Activated naive CD8-positive, alpha-beta T cell treated with anti-CD3 and anti-CD28 coated beads, Interleukin-2, amount 10 ng/mL, durations not matched to agents 7 days and 5 days (primary cell): ENCODE data around the gene RASGRP4. TPM values are rescaled to one million over a fixed set of nuclear protein-coding genes. Genes with fewer than 3 reads are reported as not detected.
"Not testable (repeated sequence)": the region's sequence is repeated elsewhere in the genome, so short reads cannot be mapped to it uniquely, and the experiment has no call there.

Source experiments
- ATAC-seq: fragments of 150-1000 bp; cut with Tn5 transposase; one replicate; pipeline ENCODE4 v1.10.0; 2021; ENCODE audit warnings: low read depth, moderate library complexity
- POLR2A ChIA-PET: fragments of 350-600 bp; sonication (Branson Sonifier 250); formaldehyde crosslinking; loops from one replicate; lab custom pipeline; 2021; ENCODE audit warnings: antibody characterized with exemption; lab: Charles Lee
- DNase-seq: peaks from one replicate; pipeline ENCODE4 v3.0.0; 2021
- H3K27ac Mint-ChIP-seq: one replicate; pipeline ENCODE4 v1.8.0; 2022; ENCODE audit warnings: mild to moderate bottlenecking, mixed read lengths
- H3K27me3 Mint-ChIP-seq: one replicate; pipeline ENCODE4 v1.8.0; 2022; ENCODE audit warnings: mild to moderate bottlenecking, moderate library complexity, mixed read lengths
- H3K36me3 Mint-ChIP-seq: one replicate; pipeline ENCODE4 v1.8.0; 2021; ENCODE audit warnings: mild to moderate bottlenecking, mixed read lengths
- H3K4me1 Mint-ChIP-seq: one replicate; pipeline ENCODE4 v1.8.0; 2021; ENCODE audit warnings: mixed read lengths
- H3K4me3 Mint-ChIP-seq: one replicate; pipeline ENCODE4 v1.8.0; 2022; ENCODE audit warnings: mild to moderate bottlenecking, moderate library complexity, mixed read lengths
- H3K9me3 Mint-ChIP-seq: one replicate; pipeline ENCODE4 v1.8.0; 2021; ENCODE audit warnings: mixed read lengths
- total RNA-seq, 2 experiments: library from RNA; stranded (reverse); gene quantifications; one replicate each; pipeline ENCODE4 v1.2.3, GENCODE V29; 2021

The RASGRP4 gene
- total RNA-seq, 2 experiments from 2014 or later, result 0.31 to 0.80 TPM

DNA sequence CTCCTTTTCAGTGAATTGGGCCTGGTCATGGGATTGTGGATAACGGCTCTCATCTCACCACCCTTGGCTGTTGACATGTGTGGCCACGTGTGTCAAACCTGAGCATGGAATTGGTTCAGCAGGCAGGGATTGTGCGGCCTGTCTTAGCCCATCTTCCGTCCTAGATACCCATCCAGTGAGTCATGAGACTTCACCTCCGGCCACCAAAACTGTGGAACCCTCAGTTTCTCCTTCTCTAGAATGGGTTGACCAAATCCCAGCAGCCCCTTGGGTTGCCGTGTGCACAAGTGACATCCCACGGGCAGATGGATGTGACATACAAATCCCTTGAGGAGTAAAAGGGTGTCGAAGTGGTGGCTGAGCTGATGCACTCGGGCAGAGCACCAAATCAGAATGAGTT, 44.9 kb downstream of the RASGRP4 start:
- Mint-ChIP-seq H3K36me3 (peaks cover 32% of the 10 kb centered on the region), H3K27ac (no peak overlapping the region), H3K4me1 (peaks cover 9% of the 10 kb centered on the region), H3K9me3 (no peaks in the 10 kb centered on the region), H3K4me3 (no peak overlapping the region), H3K27me3 (no peaks in the 10 kb centered on the region)
- no peak for DNase-seq
- no peak for ATAC-seq
- POLR2A ChIA-PET, result interaction anchor here (1.2 kb wide), 1 partner anchor 14 kb away, joined by 5 read pairs; no protein-coding TSS in a partner anchor

DNA sequence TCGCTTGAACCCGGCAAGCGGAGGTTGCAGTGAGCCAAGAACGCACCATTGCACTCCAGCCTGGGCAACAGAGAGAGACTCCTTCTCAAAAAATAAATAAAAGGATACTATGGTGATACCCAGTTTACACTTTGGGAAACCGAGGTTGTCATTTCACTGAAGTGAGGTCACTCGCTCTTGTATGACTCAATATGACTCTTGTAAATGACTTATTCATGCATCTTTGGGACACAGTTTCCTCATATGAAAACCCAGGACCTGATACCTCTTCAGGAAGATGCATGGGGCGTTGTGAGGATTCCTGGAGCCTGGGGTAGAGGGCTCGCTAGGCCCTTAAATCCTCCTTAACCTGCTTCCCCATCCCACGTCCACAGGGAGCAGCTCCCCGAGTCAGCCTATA, 47.2 kb downstream of the RASGRP4 start:
- no peak for ATAC-seq
- Mint-ChIP-seq H3K27me3 (no peaks in the 10 kb centered on the region), H3K36me3 (peaks cover 32% of the 10 kb centered on the region), H3K4me3 (no peak overlapping the region), H3K27ac (no peak overlapping the region), H3K9me3 (no peaks in the 10 kb centered on the region), H3K4me1 (peaks cover 23% of the 10 kb centered on the region)
- POLR2A ChIA-PET, result no interaction called here
- no peak for DNase-seq

DNA sequence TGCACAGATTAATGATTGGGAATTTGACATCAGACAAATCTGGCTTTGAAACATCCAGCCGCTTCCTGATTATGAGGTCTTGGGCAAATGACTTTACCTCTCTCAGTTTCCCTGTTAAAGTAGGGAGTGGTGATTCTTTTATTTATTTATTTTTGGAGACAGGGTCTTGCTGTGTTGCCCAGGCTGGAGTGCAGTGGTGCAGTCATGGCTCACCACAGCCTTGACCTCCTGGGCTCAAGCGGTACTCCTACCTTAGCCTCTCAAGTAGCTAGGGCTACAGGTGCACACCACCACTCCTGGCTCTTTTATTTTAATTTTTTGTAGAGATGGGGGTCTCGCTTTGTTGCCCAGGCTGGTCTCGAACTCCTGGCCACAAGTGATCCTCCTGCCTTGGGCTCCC, 49.0 kb downstream of the RASGRP4 start:
- ATAC-seq (no peak), DNase-seq (no peak)
- peaks cover 28% of the 10 kb centered on the region for H3K36me3 Mint-ChIP-seq
- H3K9me3 Mint-ChIP-seq, result no peaks in the 10 kb centered on the region
- peaks cover 23% of the 10 kb centered on the region for H3K4me1 Mint-ChIP-seq
- no peak overlapping the region for H3K27ac Mint-ChIP-seq
- POLR2A ChIA-PET, result interaction anchor here (1.0 to 1.5 kb wide), 2 partner anchors 11 to 17 kb away, joined by 3 to 4 read pairs; partner anchors contain the start of gene GGN
- H3K4me3 Mint-ChIP-seq, result no peak overlapping the region
- peaks cover 2% of the 10 kb centered on the region for H3K27me3 Mint-ChIP-seq

DNA sequence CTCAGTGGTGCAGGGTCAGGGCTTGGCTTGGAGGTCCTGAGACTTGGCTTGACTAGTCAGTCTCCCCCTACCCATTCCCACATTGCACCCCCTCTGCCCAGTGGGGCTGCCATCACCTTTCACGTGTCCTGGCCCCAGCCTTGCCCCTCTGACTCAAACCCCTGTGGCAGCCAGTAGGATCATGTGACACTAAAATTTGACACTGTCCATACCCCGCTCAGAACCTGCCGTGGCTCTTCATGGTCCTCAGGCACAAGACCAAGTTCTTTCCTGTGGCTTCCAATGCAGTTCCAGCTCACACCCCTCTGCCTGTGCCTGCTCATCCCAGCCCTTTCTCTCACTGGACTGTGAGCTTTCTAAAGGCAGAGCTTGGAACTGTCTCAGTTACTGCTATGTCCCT, 49.4 kb downstream of the RASGRP4 start:
- Mint-ChIP-seq H3K27me3 (peaks cover 2% of the 10 kb centered on the region), H3K4me1 (peaks cover 23% of the 10 kb centered on the region), H3K9me3 (no peaks in the 10 kb centered on the region), H3K27ac (peak overlapping the region; percentile 37), H3K4me3 (peak overlapping the region; percentile 99), H3K36me3 (peaks cover 24% of the 10 kb centered on the region)
- no peak for ATAC-seq
- POLR2A ChIA-PET, result interaction anchor here (1.1 kb wide), 1 partner anchor 11 kb away, joined by 5 read pairs; the partner anchor contains the start of gene GGN
- no peak for DNase-seq

DNA sequence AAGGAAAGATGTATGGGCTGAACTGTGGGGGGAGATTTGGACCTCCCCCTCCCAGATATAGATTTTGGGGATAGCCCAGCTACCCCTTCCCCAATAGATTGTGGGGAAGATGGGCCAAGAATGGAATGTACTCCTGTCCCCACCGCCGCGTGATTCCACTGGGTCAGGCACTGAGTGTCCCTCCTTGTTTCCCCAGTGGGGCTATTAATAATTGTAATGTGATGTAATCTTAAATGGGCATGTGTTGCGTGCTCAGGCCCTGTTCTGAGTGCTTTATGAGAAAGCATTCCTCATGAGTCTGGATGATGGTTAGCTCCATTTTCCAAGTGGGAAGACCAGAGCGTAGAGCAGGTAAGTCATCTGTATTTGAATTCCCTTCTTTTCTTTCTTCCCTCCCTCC, 50.3 kb downstream of the RASGRP4 start:
- no peak overlapping the region for H3K27ac Mint-ChIP-seq
- peak overlapping the region; percentile 99 for H3K4me3 Mint-ChIP-seq
- H3K9me3 Mint-ChIP-seq, result no peaks in the 10 kb centered on the region
- POLR2A ChIA-PET, result interaction anchor here (1.1 to 2.1 kb wide), 2 partner anchors 8 to 12 kb away, joined by 5 to 7 read pairs; partner anchors contain the start of gene GGN
- no peak for ATAC-seq
- DNase-seq, result no peak
- H3K4me1 Mint-ChIP-seq, result peaks cover 23% of the 10 kb centered on the region
- peaks cover 20% of the 10 kb centered on the region for H3K36me3 Mint-ChIP-seq
- H3K27me3 Mint-ChIP-seq, result peaks cover 2% of the 10 kb centered on the region

DNA sequence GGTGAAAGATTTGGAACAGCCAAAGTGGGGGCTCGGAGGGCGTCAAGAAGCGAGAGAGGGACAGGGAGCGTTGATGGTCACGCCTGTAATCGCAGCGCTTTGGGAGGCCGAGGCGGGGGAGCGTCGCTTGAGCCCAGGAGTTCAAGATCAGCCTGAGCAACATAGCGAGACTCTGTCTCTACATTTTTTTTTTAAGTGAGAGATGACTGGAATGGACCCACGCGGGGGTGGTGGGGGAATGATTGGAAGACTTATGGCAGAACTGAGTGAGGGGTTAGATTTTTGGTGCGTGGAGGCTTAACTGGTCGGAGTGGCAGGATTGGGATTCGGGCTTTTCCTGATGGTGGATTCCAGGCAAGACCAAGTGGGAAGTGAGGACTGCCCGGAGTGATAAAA, 50.9 kb downstream of the RASGRP4 start:
- POLR2A ChIA-PET, result interaction anchor here (0.8 to 2.1 kb wide), 12 partner anchors 9 to 525 kb away, joined by 3 to 26 read pairs (median 6); partner anchors contain the start of genes CATSPERG, EIF3K, FAM98C and GGN
- peak overlapping the region; percentile 99 for H3K4me3 Mint-ChIP-seq
- no peak for ATAC-seq
- DNase-seq, result no peak
- H3K27me3 Mint-ChIP-seq, result peaks cover 2% of the 10 kb centered on the region
- H3K27ac Mint-ChIP-seq, result peak overlapping the region; percentile 98
- no peaks in the 10 kb centered on the region for H3K9me3 Mint-ChIP-seq
- H3K36me3 Mint-ChIP-seq, result peaks cover 20% of the 10 kb centered on the region
- H3K4me1 Mint-ChIP-seq, result peaks cover 23% of the 10 kb centered on the region

DNA sequence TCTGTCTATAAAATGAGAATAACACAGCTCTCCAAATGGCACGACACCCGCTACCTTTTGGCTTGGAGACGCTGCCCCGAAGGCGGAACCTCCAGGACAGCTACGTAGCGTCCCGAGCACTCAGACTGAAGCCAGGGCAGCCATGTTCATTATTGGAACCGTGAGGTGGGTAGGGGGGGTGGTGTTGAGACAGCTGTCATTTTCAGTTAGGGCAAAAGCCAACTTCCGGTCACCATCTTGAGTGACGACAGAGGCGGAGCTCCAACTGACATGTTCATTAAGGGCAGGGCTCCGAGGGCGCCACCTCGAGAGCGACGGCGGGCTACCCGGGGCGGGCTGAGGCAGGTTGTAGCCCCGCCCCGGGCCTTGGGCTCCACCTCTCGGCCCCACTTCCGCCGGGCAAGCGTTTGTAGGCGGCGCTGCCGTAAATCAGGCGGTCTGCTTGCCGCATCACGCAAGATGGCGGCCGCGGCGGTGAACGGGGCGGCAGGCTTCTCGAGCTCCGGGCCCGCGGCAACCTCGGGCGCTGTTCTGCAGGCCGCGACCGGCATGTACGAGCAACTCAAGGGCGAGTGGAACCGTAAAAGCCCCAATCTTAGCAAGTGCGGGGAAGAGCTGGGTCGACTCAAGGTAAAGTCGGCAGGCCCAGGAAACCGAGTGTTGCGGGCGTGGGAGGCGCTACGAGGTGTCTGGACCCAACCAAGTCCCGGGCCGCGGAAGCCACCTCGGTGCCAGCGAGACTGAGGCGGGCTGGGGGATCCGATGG, 51.5 kb downstream of the RASGRP4 start, which contains the start of gene PSMD8:
Gene PSMD8, plus strand, starts transcription at position 240 of the 766 bp plus-strand sequence. Its CDS starts 31 bp downstream, at position 271.
- POLR2A ChIA-PET, result interaction anchor here (0.6 to 2.1 kb wide), 29 partner anchors 10 to 556 kb away, joined by 3 to 26 read pairs (median 4); partner anchors contain the start of genes CATSPERG, EIF3K, FAM98C and GGN

DNA sequence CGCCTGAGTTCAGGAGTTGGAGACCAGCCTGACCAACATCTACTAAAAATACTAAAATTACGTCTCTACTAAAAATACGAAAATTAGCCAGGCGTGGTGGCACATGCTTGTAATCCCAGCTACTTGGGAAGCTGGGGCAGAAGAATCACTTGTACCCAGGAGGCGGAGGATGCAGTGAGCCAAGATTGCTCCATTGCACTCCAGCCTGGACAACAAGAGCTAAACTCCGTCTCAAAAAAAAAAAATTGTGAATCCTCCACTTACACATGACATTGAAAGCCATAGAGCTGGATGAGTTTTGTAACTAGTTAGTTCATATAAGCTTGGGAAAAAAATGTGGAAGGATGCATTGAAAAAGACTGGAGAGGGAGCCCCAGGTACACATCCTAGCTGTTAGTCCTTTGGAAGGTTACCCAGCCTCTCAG, 52.1 kb downstream of the RASGRP4 start:
- ATAC-seq, result no peak
- H3K4me3 Mint-ChIP-seq, result peak overlapping the region; percentile 99
- peaks cover 2% of the 10 kb centered on the region for H3K27me3 Mint-ChIP-seq
- H3K36me3 Mint-ChIP-seq, result peaks cover 15% of the 10 kb centered on the region
- no peak for DNase-seq
- peak overlapping the region; percentile 98 for H3K27ac Mint-ChIP-seq
- H3K9me3 Mint-ChIP-seq, result no peaks in the 10 kb centered on the region
- H3K4me1 Mint-ChIP-seq, result peaks cover 22% of the 10 kb centered on the region
- POLR2A ChIA-PET, result interaction anchor here (0.5 to 2.1 kb wide), 28 partner anchors 10 to 557 kb away, joined by 3 to 26 read pairs (median 4); partner anchors contain the start of genes CATSPERG, EIF3K, FAM98C and GGN

More for the DNA sequence above, 51.5 kb downstream of the RASGRP4 start, which contains the start of gene PSMD8:
- Mint-ChIP-seq H3K4me1 (peaks cover 23% of the 10 kb centered on the region), H3K4me3 (peak within 1 kb of the TSS; percentile 99), H3K27me3 (peaks cover 2% of the 10 kb centered on the region), H3K27ac (peak within 1 kb of the TSS; percentile 98), H3K9me3 (no peaks in the 10 kb centered on the region), H3K36me3 (peaks cover 18% of the 10 kb centered on the region)
- DNase-seq (peak; percentile 98), ATAC-seq (peak; percentile 97)

DNA sequence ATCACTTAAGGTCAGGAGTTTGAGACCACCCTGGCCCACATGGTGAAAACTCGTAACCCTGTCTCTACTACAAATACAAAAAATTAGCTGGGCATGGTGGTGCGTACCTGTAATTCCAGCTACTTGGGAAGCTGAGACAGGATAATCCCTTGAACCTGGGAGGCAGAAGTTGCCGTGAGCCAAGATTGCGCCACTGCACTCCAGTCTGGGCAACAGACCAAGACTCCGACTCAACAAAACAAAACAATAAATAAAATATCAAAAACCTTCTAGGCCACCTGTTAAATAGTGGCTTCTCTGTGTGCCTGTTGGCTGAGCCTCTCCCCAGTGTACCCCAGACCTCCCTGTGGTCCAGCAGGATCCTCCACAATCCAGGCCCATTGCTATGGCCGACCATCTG, 54.9 kb downstream of the RASGRP4 start:
- ATAC-seq (no peak), DNase-seq (no peak)
- POLR2A ChIA-PET, result no interaction called here
- peaks cover 8% of the 10 kb centered on the region for H3K36me3 Mint-ChIP-seq
- no peak overlapping the region for H3K27ac Mint-ChIP-seq
- H3K27me3 Mint-ChIP-seq, result peaks cover 2% of the 10 kb centered on the region
- no peaks in the 10 kb centered on the region for H3K9me3 Mint-ChIP-seq
- H3K4me1 Mint-ChIP-seq, result peaks cover 14% of the 10 kb centered on the region
- no peak overlapping the region for H3K4me3 Mint-ChIP-seq

DNA sequence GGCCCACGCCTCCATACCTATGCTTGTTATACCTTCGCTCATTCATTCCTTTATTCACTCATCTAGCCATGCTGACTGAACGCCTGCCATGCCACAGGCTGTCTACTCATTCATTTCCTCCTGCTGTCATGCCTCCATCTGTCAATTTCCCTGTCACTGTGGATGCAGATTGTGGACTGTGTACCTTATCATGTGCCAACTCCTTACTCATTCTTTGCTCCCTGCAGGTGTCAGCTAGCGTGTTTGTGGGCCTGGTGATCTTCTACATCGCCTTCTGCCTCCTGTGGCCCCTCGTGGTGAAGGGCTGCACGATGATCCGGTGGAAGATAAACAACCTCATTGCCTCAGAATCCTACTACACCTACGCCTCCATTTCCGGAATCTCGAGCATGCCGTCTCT, 55.7 kb downstream of the RASGRP4 start:
- no peak for ATAC-seq
- POLR2A ChIA-PET, result no interaction called here
- no peak overlapping the region for H3K27ac Mint-ChIP-seq

DNA sequence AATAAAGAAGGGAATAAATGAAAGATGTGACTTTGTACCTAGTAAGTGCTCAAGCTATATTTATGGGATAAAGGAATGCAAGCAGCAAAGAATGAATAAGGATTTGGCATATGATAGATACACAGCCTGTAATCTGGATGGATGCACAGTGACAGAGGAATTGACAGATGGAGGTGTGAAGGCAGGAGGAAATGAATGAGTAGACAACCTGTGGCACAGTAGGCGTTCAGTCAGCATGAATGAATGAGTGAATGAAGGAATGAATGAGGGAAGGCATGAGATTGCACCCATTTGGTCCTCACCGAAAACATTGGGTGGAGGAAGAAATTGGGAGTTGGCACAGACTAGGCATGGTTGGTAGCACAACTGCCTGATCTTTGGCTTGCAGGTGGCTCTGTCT, 56.4 kb downstream of the RASGRP4 start:
- Mint-ChIP-seq H3K27ac (no peak overlapping the region), H3K36me3 (peaks cover under 1% of the 10 kb centered on the region), H3K27me3 (peaks cover 2% of the 10 kb centered on the region), H3K9me3 (no peaks in the 10 kb centered on the region), H3K4me3 (no peak overlapping the region), H3K4me1 (peaks cover 4% of the 10 kb centered on the region)
- ATAC-seq (no peak), DNase-seq (no peak)
- POLR2A ChIA-PET, result interaction anchor here (0.5 kb wide), 1 partner anchor 468 kb away, joined by 3 read pairs; no protein-coding TSS in a partner anchor

More for the DNA sequence above, 55.7 kb downstream of the RASGRP4 start:
- Mint-ChIP-seq H3K36me3 (peaks cover 7% of the 10 kb centered on the region), H3K4me1 (peaks cover 9% of the 10 kb centered on the region), H3K27me3 (peaks cover 2% of the 10 kb centered on the region), H3K9me3 (no peaks in the 10 kb centered on the region), H3K4me3 (no peak overlapping the region)
- DNase-seq, result no peak

DNA sequence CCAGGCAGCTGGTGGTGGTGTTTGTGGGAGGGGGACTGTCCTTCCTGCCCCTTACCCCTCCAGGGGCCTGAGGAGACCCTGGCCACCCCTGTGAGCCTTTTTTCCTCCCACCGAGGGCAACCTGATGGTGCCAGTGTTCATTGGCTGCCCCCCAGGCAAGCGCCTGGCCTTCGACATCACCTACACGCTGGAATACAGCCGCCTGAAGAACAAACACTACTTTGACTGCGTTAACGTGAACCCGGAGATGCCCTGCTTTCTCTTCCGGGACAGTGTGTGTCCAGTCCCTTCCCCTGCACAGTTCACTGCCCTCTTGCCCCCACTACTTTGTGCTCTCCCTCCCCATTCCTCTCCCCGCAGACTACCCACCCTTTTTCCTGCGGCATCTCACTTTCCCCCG, 59.0 kb downstream of the RASGRP4 start:
- ATAC-seq, result no peak
- no peak for DNase-seq
- Mint-ChIP-seq H3K36me3 (no peaks in the 10 kb centered on the region), H3K27me3 (no peaks in the 10 kb centered on the region), H3K4me1 (no peaks in the 10 kb centered on the region), H3K27ac (no peak overlapping the region), H3K9me3 (no peaks in the 10 kb centered on the region), H3K4me3 (no peak overlapping the region)
- POLR2A ChIA-PET, result no interaction called here

DNA sequence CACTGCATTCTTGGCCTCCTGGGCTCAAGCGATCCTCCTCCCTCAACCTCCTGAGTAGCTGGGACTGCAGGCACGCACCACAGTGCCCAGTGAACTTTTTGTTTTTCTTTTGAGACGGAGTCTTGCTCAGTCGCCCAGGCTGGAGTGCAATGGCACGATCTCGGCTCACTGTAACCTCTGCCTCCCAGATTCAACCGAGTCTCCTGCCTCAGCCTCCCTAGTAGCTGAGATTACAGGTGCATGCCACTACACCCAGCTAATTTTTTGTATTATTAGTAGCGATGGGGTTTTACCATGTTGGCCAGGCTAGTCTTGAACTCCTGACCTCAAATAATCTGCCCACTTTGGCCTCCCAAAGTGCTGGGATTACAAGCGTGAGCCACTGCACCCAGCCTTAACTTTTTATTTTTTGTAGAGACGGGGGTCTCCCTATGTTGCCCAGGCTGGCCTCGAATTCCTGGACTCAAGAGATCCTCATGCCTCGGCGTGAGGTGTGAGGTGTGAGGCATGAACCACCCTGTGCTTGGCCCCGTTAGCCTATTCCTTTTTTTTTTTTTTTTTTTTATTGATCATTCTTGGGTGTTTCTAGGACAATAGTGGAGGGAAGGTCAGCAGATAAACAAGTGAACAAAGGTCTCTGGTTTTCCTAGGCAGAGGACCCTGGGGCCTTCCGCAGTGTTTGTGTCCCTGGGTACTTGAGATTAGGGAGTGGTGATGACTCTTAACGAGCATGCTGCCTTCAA, 62.9 kb downstream of the RASGRP4 start:
- ATAC-seq, H3K27ac Mint-ChIP-seq, H3K9me3 Mint-ChIP-seq, H3K36me3 Mint-ChIP-seq, DNase-seq: not testable (repeated sequence)
- Mint-ChIP-seq H3K4me3 (peak overlapping the region; percentile 89), H3K4me1 (peaks cover 10% of the 10 kb centered on the region), H3K27me3 (peaks cover 31% of the 10 kb centered on the region)
- POLR2A ChIA-PET, result interaction anchor here (1.0 to 1.2 kb wide), 3 partner anchors 11 to 40 kb away, joined by 3 to 6 read pairs (median 5); partner anchors contain the start of genes FAM98C and PSMD8
